ENCODE measurements around the gene PFKP.

Gene PFKP

DNA sequence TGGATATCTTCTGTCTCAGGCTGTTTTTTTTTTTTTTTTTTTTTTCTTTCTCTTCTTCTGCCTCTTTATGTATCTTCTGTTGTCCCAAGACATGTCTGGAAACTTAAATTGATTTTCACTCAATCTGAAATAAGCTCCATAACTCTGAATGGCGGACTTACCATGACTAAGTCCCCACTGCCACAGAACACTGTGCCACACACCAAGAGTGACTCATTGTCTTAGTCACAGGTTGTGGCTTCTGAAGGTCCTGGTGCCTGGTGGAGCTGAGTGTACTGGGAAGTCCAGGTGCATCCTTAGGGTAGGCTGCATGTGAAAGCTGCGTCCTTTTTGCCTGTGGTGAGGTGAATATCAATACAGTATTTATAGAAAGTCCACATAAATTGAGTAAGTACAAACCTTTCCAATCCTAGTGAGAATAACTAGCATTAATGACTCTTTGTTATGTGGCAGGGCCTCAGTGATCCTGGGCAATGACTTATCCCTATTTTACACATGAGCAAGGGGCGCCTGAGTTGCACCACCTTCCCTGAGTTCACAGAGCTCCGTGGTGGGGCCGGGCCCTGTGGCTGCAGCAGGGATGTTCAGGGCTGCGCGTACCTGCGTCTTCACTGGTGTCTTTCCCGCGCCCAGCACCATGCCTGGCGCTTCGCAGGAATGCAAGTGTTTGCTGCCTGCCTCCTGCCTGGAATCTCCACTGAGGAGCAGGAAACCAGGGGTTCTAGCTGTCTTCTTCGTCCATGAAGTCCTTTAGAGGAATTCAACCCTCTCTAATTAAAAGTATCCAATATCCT lies 4.3 kb downstream of the PFKP start:
- DNase-seq (ENCODE audit: low read depth) = no peak

GRCh38 chr10:3072641-3073360 lies 5.5 kb downstream of the PFKP start:
- no peak for DNase-seq (ENCODE audit: low read depth)

GRCh38 chr10:3074145-3074665 lies 6.9 kb downstream of the PFKP start:
- DNase-seq (ENCODE audit: low read depth) = no peak

DNA sequence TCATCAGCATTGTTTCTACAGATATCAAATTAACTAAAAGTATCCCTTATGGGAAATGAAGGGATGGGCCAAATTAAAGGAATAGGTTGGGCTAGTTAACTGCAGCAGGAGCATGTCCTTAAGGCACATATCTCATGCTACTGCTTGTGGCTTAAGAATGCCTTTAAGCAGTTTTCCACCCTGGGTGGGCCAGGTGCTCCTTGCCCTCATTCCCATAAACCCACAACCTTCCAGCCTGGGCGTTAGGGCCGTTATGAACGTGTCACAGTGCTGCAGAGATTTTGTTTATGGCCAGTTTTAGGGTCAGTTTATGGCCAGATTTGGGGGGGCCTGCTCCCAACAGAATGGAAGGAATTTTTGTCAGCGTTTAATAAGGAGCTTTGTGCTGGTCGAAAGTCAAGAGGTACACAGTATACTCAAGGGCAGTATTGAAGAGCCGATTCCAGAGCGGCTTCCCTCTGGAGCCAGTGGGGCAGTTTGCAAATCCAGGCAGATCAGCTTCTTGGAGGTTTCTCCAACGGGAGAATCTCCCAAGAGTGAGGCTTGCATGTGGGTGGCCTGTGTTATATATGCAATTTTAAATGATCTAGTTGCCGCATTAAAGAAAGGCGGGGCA lies 7.7 kb downstream of the PFKP start:
- DNase-seq (ENCODE audit: low read depth) = no peak

DNA sequence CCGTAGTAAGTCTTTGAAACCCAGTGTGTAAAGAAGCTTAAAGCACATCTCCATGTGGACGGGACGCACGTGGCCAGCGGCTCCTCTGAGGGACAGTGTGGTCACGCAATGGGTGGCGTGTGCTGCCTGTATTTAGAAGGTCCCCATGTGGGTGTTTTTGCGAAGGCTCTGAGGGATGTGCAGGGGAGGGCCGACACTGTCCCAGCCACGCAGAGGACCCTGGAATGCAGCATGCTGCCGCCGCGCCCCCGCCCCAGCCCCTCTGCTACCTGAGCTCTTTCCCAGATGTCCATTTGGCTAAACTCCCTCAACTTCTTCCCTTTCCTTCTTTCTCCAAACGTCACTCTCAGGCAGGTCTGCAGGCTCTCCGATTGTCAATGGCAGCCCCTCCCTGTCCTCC lies 8.8 kb downstream of the PFKP start:
- no peak for DNase-seq (ENCODE audit: low read depth)

- no peak for DNase-seq (ENCODE audit: low read depth)
Measured at GRCh38 chr10:3077509-3077908, 10.2 kb downstream of the PFKP start.

DNA sequence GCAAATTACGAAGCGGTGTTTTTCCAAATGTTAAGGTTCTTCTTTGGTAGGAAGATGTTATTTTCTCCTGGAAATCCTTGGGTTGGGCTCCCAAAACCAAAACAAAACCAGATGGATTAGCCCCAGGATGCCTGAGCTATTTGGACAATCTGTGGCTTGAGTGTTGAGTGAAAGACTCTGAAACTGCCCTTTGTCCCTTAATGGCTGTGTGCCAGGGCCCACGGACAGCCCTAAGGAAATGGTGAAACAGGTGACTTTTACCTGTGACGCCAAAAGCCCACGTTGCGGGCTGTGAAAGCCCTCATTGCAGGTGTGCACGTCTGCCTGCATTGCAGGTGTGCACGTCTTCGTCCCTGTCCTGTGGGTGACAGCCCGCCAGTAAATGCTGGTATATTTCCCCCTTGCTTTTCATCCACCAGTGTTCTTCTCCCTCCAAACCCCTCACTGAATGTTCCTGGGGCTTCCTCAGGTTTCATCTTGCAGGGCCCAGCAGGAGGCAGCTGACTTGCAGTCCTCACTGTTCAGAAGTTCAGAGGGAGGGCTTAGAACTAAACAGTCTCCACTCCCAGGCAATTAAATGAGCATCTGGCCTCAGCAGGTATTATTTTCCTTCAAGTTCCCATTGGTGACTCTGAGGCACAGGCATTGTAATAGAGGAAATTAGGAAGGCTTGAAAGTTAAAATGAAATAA lies 10.7 kb downstream of the PFKP start:
- DNase-seq (ENCODE audit: low read depth) = no peak

DNA sequence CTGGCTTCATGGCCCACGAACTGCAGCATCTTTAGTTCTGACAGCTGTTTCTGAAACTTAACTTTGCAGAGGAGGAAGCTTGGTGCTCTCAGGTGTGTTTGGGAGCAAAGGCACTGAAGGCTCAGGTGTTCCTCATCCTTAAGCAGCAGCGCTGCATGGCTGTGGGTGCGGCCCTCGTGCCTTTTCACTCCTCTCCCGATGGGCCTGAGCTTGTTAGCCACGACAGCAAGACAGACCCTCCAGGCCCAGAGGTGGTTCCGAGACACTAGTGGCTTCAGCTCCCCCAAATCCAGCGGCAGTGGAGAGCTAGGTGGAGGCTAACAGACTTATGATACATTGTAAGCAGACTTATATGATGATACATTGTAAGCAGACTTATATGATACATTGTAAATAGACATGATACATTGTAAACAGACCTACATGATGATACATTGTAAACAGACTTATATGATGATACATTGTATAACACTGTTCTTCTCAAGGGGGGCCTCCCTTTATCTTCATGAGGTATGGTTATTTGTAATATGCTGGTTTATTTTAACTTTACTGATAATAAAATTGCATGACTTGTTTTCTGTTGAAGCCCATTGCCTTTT lies 14.1 kb downstream of the PFKP start:
- DNase-seq (ENCODE audit: low read depth) = no peak

- no peak for DNase-seq (ENCODE audit: low read depth)
Measured at GRCh38 chr10:3082290-3082689, 14.9 kb downstream of the PFKP start.

DNA sequence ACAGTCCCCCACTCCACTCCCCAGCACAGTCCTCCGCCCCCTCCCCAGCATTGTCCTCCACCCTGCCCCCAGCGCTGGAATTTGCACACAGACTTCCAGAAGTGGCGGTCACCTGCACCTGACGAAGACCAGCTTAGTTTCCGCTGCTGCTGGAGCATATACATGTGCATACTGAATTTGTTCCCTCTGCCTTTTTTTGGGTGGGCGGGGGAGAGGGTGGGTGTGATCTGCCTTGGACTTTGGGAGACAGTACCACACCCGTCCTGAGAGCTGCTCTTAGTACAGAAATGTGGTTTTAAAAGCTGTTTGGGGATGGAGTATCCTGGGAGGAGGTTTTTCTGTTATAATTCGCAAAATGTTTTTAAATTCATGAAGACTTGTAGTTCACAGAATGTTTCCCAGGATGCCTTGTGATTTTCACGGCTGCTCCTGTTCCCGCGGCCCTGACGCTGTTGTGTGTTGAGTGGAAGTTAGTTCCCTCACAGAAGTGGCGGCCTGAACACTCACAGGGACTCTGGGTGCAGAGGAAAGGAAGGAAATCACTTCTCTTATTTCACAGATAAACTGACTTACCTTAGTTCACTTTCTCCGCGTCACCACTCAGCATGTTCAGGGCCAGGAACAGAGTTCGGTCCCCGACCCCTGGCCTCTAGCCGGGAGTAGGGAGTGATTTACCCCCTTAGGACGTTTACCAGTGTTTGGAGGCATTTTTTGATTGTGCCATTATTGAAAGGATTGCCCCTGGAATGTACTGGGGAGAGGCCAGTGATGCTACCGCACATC lies 18.6 kb downstream of the PFKP start:
- DNase-seq (ENCODE audit: low read depth) = no peak

DNA sequence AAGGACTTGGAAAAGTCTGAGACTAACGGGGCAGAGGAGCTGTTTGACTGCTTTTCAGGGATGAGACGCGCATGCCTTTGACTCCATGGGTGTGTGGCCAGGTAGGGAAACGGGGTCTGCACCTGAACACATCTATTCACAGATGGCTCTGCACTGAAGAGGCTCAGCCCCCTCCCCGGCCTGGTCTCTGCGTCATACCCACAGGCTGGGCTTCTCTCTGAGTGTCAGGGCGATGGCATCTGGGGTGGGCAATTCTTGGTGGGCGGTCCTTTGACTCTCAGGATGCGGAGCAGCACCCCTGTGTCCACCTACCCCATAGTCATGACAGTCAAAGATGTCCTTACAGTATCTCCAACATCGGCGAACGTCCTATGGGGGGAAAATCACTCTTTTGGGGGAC lies 23.0 kb downstream of the PFKP start:
- DNase-seq (ENCODE audit: low read depth) = no peak

DNA sequence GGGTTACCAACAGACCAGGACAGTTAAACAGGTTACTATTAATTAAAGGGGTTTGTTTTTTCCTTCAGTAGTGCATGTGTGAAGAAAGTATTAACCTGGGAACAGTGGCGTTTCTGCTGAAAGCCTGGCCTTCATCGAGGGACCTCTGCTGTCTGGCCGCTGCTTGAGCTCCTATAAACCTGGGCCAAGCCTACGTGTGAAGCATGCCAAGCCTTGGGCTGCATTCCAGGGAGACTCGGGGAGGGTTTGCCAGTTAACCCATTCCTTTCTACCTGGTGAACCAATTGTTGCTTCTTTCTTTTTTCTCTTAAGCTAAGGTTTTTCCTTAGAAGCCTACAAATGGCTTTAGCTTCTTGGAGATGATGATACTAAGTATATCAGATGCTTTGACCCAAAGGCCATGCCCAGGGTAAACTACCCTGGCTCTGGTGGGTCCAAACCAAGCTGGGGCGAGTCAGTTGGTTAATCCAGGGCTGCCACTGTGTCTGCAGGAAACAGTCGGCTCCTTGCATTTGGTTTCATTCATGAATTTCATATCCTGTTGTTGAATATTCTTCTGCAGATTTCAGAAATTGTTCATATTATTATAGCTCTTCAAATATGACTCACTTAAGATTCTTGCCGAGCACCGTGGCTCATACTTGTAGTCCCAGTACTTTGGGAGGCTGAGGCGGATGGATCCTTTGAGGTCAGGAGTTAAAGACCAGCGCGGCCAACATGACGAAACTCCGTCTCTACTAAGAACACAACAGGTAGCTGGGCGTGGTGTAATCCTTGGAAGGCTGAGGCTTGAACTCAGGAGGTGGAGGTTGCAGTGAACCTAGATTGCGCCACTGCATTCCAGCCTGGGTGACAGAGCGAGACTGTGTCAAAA lies 23.8 kb downstream of the PFKP start:
- no peak for DNase-seq (ENCODE audit: low read depth)

GRCh38 chr10:3091921-3092320 lies 24.6 kb downstream of the PFKP start:
- DNase-seq (ENCODE audit: low read depth) = no peak

DNA sequence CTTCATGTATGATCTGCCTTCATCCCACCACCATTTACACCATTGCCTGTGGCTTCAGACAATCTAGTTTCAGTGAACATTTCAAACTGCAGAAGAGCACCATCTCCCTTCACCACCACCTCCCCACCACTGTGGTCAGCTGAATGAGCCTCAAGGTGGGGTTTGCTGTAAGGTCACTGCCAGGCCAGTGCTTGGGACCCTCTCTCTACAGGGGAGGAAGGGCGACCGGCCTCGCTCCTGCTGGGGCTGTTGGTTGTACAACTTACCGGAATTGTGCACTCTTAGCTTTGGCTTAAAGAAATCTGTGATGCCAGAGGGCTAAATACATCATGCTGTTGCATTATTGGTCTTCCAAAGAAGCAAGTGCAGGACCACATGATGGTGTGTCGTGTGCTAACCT lies 26.6 kb downstream of the PFKP start:
- no peak for DNase-seq (ENCODE audit: low read depth)

DNA sequence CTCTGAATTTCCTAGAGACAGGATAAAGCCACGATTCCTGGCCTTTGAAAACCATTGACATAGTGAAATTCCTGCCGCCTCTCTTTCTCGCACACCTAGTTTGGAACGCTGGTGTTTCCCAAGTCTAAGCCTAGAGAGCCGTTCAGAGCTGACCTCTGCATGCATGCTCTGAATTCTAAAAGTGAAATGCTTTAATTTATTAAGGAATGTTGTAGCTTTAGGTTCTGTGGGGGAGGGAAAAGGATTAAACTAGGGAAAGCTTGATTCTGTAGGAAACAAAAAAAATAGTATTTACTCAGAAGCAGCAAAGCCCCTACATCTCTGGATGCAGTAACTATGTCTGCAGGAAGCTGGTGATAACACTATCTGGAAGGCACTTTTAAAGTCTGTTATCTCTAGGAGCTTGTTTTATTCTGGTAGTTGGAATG lies 27.3 kb downstream of the PFKP start:
- no peak for DNase-seq (ENCODE audit: low read depth)

DNA sequence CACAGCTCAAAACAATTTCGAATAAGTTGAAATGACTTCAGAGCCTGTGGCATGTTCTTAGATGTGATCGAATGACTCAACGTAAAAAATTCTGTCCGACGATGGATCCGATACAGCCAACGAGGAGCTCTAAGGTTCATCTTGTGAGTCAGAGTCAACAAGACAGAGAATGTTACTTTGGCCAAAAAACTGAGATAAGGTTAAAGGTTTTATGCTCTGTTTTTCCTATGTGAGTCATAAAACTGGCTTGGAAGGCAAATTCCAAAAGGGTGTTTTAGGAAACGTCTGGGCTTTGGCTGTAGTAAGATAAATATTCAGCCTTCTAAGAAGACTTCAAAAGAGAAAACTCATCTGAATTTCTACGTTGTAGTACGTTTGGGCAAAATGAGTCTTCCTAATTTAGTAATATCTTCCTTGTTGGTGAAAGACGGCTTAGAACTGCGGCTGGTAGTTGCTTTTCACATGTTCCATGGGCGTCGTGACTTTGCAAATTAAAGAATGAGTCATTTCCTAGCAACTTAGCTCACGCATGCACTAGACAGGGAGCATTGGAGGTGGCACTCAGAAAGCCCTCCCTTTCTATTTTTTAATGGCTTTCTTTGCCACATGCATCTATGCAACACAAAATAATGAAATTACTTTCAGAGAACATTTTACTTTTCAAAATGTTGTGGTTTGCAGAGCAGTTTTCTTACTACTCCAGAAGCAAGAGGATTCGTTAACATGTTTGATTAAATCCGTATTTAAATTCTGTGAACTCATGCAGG lies 28.2 kb downstream of the PFKP start:
- DNase-seq (ENCODE audit: low read depth) = peak; percentile 24

DNA sequence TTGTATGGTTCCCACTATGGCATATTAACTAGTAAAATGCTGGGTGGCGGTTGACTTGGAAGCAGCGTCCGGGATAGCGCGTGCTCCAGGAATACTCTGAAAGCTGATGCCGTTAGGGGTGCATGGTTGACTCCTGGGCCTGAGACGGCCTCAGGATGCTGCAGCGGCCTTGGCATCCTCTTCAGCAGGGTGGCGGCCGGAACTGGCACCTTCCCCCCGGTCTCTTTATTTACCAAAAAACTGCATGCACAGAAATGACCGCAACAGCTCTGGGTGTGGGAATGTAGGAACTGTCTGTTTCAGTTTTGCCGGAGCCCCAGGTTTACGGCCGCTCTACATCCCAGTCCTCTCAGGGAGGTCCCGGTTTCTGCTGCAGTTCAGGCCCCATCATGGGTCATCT lies 28.8 kb downstream of the PFKP start:
- no peak for DNase-seq (ENCODE audit: low read depth)

DNA sequence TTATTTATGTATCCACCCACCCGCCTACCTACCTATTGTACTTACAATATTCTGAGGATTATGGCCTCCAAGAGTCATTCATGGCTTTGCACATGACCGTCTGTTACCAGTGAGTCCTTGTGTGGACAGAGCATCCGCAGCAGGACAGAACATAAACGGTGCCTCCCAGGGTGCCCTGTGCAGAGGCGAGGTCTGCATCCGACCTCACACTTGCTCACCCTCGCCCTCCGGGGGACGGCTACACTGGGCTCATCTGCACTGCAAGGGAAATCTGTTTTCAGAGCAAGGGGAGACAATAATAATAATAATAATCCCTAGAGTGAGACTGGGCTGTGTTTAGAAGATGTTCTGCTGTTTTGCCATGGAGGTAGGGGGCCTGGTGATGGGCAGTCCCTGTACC lies 29.8 kb downstream of the PFKP start:
- no peak for DNase-seq (ENCODE audit: low read depth)

GRCh38 chr10:3098689-3099088 lies 31.3 kb downstream of the PFKP start:
- no peak for DNase-seq (ENCODE audit: low read depth)

All from CMK (cell line).